NCI-H1105 treated with DMSO at 0.1 percent for 48 hours (cell line): Measurements from ENCODE around the gene FAAP20.
"Not testable (repeated sequence)": the region's sequence is repeated elsewhere in the genome, so short reads cannot be mapped to it uniquely, and the experiment has no call there.

ENCODE experiments used
- DNase-seq: peaks from one replicate; lab custom pipeline; 2025; lab: John Stamatoyannopoulos, UW

FAAP20 gene

DNA sequence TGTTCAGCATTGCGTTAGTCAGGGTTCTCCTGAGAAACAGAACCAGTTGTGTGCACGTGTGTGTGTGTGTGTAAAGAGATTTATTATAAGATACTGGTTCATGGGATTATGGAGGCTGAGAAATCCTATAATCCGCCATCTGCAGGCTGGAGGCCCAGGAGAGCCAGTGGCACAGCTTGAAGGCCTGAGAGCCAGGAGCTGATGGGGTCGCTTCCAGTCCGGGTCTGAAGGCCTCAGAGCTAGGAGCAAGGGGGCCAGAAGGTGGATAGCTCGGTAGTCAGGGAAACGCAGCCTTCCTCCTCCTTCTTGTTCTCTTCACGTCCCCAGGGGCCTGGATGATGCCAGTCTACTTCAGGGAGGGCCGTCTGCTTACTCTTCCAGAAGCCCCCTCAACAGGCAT, 37.7 kb downstream of the FAAP20 start:
- DNase-seq = no peak

DNA sequence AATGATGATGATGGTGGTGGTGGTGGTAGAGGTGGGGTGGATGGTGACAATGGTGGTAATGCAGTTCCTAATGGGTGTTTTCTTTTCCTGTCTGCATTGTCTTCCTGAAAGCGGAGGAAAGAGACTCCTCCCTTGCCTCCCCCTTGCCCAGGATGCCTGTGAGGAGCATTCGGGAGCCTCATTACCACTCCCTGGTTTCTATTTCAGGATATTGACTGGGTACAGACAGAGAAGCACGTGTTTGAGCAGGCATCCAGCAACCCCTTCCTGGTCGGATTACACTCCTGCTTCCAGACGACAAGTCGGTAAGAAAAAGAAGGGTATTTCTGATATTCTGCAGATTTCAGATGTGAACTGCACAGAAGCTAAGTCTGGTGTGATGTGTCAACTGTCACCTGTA, 38.8 kb downstream of the FAAP20 start:
- DNase-seq = no peak

DNA sequence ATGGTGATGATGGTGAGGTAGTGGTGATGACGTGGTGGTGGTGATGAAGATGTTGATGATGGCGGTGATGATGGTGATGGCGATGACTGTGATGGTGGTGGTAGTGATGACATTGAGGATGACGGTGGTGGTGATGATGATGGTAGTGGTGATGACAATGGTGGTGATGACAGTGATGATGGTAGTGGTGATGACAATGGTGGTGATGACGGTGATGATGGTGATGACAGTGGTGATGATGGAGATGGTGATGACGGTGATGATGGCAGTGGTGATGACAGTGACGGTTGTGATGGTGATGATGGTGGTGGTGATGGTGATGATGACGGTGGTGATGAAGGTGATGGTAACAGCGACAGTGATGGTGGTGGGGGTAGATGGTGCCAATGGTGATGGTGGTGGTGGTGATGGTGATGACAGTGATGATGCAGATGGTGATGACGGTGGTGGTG, 39.4 kb downstream of the FAAP20 start:
- no peak for DNase-seq

DNA sequence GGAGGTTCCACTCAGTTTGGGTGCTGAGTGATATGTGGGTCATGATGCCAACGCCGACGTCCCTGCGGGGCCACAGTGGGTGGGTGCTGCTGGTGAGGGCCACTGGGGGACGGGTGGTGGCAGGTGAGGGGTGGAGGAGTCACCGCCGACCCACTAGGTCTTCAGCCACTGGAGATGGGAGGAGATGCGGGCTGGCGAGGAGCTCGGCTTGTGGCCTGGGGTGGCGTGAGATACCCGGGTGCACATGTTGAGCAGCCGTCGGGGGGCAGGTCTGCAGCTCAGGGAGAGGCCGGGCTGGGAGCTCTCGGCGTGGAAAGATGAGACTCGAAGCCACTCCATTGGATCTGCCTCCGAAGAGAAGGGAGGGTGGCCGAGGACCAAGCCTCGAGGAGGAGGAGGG, 40.5 kb downstream of the FAAP20 start:
- no peak for DNase-seq

DNA sequence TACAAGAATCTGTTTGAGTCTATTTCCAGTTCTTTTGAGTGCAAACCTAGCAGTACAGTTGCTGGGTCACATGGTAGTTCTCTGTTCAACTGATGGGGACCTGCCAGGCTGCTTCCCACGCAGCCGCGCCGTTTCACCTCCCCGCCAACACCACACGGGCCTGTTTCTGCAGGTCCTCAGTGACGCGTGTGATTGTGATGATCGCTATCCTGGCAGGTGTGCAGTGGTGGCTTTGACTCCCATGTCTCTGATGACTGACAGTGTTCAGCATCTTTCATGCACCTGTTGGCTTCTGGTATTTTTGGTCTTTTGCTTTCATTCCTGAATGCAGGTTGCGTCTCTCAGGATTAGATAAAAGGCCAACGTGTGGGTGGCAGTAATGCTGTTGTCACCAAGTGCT, 41.6 kb downstream of the FAAP20 start:
- DNase-seq = no peak

DNA sequence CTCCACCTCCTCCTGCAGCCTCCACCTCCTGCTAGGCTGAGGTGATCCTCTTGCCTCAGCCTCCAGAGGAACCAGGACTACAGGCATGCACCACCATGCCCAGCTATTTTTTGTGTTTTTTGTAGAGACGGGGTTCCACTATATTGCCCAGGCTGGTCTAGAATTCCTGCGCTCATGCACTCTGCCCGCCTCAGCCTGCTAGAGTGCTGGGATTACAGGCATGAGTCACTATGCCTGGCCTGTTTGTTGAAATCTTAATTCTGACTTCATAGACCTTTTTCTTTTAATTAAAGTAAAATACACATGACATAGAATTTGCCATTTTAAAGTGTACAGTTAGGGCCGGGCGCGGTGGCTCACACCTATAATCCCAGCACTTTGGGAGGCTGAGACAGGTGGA, 42.7 kb downstream of the FAAP20 start:
- DNase-seq = no peak

DNA sequence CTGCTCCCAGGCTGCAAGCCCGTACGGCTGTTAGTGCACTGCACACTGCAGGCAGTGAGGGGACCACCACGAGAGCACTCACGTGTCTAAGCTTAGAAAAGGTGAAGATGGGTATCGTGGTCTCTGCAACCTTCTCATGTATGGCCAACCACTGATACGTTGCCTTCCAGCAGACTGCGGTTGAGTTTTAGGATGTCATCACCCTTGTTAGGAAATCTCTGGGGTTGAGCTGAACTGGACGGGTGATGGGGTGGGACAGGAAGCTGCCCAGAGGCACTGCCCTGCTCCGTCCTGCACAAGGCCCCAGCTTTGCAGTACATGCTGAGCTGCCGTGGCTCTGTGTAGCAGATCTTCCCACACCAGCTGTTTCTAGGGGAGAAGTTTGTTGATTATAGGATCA, 43.3 kb downstream of the FAAP20 start:
- no peak for DNase-seq

DNA sequence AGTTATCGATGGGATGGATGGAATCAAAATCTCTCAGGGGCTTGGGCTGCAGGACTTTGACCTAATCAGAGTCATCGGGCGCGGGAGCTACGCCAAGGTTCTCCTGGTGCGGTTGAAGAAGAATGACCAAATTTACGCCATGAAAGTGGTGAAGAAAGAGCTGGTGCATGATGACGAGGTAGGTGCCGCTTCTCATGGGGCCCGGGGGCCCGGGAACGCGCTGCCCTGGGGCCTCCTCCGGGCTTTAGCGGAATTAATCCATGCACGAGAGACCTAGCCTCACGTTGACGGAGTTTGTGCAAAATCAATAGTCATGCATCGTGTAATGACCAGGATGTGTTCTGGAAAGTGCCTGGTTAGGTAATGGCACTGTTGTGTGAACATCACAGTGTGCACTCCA, 43.8 kb downstream of the FAAP20 start:
- no peak for DNase-seq

DNA sequence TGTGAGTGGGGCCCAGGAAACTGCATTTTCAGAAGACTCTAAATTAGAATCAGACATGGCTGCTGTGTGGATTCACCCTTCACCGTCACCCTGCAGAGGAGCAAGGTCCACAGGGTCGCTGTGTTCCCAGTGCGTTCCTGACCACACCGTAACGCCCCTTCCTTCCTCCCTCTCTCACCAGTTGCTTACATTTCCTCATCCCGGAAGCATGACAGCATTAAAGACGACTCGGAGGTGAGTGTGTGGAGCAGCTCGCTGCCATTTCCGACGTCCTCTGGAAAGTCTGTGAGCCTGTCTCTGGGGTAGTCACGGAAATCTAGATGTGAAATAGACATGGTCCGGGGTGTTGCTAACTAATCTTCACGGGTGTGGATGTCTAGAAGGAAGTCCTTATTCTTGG, 45.9 kb downstream of the FAAP20 start:
- no peak for DNase-seq

DNA sequence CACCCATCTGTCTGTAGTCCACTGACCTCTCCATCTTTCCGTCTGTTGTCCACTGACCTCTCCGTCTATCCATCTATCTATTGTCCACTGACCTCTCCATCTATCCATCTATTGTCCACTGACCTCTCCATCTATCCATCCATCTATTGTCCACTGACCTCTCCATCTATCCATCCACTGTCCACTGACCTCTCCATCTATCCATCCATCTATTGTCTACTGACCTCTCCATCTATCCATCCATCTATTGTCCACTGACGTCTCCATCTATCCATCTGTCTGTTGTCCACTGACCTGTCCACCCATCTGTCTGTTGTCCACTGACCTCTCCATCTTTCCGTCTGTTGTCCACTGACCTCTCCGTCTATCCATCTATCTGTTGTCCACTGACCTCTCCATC, 46.7 kb downstream of the FAAP20 start:
- not testable (repeated sequence) for DNase-seq

DNA sequence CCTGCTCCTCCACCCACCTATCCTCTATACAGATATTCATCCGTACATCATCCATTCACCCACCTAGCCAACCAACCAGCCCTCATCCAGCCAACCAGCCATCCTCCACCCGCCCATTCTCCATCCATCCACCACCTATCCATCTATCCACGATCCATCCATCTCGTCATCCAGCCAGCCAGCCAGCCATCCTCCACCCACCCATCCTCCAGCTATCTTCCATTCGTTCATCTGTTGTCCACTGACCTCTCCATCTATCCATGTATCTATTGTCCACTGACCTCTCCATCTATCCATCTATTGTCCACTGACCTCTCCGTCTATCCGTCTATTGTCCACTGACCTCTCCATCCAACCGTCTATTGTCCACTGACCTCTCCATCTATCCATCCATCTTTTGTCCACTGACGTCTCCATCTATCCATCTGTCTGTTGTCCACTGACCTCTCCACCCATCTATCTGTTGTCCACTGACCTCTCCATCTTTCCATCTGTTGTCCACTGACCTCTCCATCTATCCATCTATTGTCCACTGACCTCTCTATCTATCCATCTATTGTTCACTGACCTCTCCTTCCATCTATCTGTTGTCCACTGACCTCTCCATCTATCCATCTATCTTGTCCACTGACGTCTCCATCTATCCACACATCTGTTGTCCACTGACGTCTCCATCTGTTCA, 47.6 kb downstream of the FAAP20 start:
- no peak for DNase-seq

DNA sequence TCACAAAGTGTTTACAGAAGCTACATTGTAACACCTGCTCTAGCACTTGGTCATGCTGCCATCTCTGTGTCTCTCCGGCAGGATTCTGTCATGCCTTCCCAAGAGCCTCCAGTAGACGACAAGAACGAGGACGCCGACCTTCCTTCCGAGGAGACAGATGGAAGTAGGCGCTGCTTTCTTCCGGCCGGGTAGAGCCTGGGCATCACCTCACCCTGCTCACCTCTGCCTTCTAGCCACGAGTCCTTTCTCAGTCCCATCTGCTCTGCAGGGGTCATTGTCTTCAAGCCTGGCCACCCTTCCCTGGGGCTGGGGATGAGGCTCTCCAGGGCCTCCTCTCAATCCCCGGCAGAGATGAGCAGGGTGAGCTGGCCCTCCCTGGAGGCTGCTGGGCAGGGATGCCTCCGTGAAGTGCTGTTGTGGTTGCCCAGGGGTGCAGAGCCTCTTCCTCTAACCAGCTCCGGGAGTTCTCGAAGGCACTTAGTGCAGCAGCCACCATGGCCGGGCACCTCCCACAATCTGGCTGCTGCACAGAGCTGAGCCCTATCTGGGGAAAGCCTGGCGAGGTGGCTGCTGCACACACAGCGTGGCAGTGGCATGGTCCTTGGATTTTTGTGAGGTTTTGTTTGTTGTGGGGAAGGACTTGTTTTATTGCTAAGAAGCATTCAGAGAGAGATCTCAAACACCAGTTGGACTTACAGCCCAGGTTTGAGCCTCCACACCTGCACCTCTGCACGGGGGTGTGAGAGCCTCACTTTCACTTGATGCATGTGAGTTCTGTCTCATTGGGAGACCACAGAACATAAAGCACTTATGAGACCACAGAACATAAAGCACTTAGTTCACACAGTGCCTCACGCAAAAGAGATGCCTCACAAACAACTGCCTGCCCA, 48.4 kb downstream of the FAAP20 start:
- no peak for DNase-seq

DNA sequence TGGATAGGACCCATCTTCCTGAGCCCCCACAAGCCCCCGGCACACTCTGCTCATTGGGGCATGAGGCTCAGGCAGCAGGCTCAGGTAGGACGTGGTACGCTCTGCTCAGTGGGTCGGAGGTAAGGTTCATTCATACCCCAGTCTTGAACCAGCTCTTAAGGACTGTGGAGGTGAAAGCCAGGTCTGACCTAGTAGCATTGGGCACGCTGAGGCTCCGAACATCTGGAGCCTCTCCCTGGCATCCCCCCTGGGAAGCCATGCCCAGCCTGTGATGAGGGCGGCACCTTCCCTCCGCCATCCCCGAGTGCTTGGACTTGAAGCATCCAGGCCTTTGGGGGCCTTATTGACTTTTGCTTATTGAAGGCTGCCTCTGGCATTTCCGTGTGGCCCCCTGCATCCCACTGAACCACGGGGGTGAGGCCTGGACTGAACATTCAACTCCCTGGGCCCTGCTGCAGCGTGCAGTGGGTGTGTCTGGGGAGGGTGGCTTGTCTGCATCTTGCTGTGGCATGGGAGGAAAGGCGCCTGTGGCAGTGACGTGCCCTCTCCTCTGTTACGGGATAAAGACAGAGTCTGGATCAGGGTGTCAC, 50.0 kb downstream of the FAAP20 start:
- no peak for DNase-seq

DNA sequence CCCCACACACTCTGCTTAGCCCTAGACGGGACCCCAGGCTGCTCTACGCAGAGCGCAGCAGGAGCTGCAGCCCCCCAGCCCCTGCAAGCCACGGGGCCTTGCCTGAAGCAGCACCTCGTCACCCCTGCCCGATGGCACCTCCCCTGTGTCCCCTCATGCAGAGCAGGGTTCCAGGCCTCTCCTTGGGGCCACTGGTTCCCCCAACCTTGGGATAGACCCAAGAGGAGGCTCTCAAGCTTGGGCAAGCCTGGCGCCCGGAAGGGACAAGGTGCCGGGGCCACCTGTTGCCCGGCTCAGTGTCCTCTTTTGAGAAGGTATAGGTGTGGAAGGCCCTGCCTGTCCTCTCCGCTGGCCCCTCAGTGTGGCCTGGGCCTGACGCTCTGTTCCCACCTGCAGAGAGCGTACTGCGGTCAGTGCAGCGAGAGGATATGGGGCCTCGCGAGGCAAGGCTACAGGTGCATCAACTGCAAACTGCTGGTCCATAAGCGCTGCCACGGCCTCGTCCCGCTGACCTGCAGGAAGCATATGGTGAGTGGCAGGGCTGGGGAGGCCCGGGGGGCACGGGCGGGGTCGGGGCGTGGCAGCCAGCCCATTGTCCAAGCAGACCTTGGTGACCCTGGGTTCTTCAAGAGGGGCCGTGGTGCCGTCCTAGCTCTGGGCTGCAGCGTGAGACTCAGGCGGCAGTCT, 50.6 kb downstream of the FAAP20 start:
- DNase-seq = no peak

DNA sequence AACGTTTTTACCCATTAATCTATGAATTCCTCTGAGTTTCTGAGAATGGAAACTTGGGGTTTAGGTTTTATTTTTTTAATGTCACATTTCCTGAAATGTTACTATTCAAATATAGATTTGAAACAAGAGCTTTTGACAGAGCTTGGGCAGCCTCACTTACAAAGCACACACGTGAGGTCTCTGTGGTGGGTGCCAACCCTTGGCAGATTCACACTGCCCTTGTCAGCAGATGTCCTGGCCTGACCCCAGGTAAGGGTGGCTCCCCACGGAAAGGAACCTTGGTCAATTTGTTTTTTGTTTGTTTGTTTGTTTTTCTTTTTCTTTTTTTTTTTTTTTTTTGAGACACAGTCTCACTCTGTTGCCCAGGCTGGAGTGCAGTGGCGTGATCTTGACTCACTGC, 53.5 kb downstream of the FAAP20 start:
- no peak for DNase-seq
